SK-N-MC (cell line): ENCODE data around the gene BRSK2.

Experiments used
- EZH2 ChIP-seq: fragments of 200-600 bp; sonication (generic); IDR thresholded peaks from one replicate; pipeline ENCODE4 v1.6.1; 2017; ENCODE audit warnings: antibody characterized with exemption
- POLR2AphosphoS5 ChIP-seq: IDR thresholded peaks from 2 replicates; pipeline ENCODE4 v1.6.1; 2012; ENCODE audit warnings: mild to moderate bottlenecking, low read depth, low read length, borderline replicate concordance

DNA sequence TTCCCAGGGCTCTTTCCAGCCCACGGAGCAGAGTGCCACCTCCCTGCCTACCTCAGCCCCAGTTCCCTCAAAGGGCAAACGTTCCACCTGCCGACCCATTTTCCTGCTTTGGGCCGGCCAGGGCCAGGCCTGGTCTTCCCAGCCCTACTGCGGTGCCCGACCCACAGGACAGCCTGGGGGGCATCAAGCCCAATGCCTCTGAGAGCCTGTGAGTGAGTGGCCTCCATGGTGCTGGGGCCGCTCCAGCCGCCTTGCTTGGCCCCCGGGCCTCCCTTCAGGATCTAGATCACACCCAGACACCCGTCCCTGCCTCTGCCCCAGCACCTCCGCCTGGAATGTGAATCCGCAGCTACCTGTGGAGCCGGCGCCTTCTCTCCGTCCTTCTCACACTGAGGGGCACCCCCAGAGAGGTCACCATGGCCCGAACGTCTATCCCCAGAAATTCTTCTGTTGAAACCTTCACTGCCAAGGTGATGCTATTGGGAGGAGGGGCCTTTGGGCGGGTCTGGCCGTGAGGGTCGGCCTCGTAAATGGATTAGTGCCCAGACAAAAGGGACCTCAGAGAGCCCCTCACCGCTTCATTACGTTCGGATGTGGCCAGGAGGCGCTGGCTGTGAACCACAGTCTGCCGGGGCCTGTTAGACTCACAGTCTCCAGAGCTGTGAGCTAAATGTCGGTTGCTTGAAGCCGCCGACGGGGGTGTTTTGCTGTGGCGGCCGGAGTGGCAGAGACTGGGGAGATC, 36.2 kb upstream of the BRSK2 start:
- TF ChIP-seq POLR2AphosphoS5 (no peak), EZH2 (no peak)
